Measurements from ENCODE around the gene SLC25A34. TPM values are rescaled to one million over a fixed set of nuclear protein-coding genes. Genes with fewer than 3 reads are reported as not detected.
"Not testable (repeated sequence)": the region's sequence is repeated elsewhere in the genome, so short reads cannot be mapped to it uniquely, and the experiment has no call there.

SLC25A34 gene
- total and polyA plus RNA-seq, 2 of the 13 experiments (the other 11 are each of a cell fraction or from before 2014, with no cell fraction given) = 0.13 to 0.18 TPM

DNA sequence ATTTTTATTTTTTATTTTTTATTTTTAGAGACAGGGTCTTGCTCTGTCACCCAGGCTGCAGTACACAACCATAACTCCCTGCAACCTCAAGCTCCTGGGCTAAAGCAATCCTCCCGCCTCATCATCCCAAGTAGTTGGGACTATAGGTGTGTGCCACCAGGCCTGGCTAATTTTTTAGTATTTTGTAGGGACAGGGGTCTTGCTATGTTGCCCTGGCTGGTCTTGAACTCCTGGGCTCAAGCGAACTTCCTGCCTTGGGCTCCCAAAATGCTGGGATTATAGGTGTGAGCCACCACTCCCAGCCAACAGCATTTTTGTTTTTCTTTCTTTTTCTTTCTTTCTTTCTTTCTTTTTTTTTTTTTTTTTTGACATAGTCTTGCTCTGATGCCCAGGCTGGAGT lies 37.9 kb upstream of the SLC25A34 start:
- peaks cover 4% of the 10 kb centered on the region for H3K79me2 ChIP-seq (ENCODE audit: insufficient read depth, low read length)
- in situ Hi-C loops (cut with HindIII; ENCODE audit: extremely low pct_ligation_motif_present, low pct_unique_long_range_greater_than_20kb) = no loop called here
- H3K4me2 ChIP-seq (ENCODE audit: low read depth, low read length) = no peak overlapping the region
- no peak for DNase-seq (ENCODE audit: low spot score)
- H3K27me3 ChIP-seq (ENCODE audit: control insufficient read depth in 1 of 2, insufficient read depth in 2 of 2, low read length in 2 of 2) = no peaks in the 10 kb centered on the region
- FAIRE-seq = no peak
- H3K36me3 ChIP-seq (replicated peaks in 1 of 2; ENCODE audit: control insufficient read depth in 1 of 2, insufficient read depth in 2 of 2, low read length in 2 of 2) = peaks cover 4 to 6% of the 10 kb centered on the region in 2 experiments; a peak in 4 of 5 replicates
- CTCF ChIA-PET (ENCODE audit: low intra/inter-chr PET ratio, low total read pairs) = no interaction called here
- H3K9ac ChIP-seq (ENCODE audit: insufficient read depth, low read depth, low read length) = no peak overlapping the region
- intact Hi-C loops (cut with micrococcal nuclease; ENCODE audit: unreplicated experiment) = no loop called here
- no peaks in the 10 kb centered on the region for H3K9me3 ChIP-seq (ENCODE audit: low read length)
- H4K20me1 ChIP-seq (ENCODE audit: insufficient read depth, low read length) = no peaks in the 10 kb centered on the region
- ATAC-seq = no peak
- H3K4me1 ChIP-seq (ENCODE audit: insufficient read depth, low read length) = no peaks in the 10 kb centered on the region
- TF ChIP-seq SMYD3 (CRISPR knock-in tag; IDR thresholded peaks at IDR 0.05) (no peak), ZNF121 (CRISPR knock-in tag; IDR thresholded peaks at IDR 0.05) (peak; percentile 17; the same call in 1 of the 2 replicates)
- whole genome bisulfite sequencing (ENCODE audit: low lambda C conversion rate) = 95% methylated on average over 2 of the region's 2 CpGs
- H3K27ac ChIP-seq (ENCODE audit: extremely low read length, insufficient read depth, low read length) = no peak overlapping the region
- BruUV-seq (replicated peaks) = no TSS peak
- POLR2A ChIA-PET = no interaction called here
- no peak overlapping the region for H3K4me3 ChIP-seq (replicated peaks in 1 of 3; ENCODE audit: insufficient read depth in 1 of 3, low read depth in 2 of 3, low read length in 3 of 3)
- no peak overlapping the region for H2AFZ ChIP-seq (ENCODE audit: low read length)

DNA sequence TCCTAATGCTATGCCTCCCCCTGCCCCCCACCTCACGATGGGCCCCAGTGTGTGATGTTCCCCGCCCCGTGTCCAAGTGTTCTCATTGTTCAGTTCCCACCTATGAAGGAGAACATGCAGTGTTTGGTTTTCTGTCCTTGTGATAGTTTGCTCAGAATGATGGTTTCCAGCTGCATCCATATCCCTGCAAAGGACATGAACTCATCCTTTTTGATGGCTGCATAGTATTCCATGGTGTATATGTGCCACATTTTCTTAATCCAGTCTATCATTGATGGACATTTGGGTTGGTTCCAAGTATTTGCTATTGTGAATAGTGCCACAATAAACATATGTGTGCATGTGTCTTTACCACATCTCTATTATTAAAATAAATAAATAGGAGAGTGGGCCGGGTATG lies 36.7 kb upstream of the SLC25A34 start:
- CTCF ChIA-PET (ENCODE audit: low intra/inter-chr PET ratio, low total read pairs) = not testable (repeated sequence)

DNA sequence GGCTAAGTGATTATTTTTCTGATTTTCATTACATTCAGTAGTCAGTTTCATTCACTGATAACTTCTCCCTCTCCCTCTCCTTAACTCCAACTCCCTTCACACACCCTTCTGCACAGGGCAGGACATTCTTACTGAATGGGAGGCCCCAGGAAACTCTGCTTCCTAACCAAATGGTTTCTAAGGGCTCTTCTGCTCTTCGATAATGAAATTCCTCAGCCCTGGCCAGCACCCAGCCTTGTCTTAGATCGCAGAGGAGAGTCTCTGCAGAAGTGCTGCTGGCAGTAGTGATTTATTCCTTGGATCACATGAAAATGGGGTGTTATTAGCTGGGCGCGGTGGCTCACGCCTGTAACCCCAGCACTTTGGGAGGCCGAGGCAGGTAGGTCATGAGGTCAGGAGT lies 35.5 kb upstream of the SLC25A34 start:
- CTCF ChIA-PET (ENCODE audit: low intra/inter-chr PET ratio, low total read pairs) = no interaction called here
- no peaks in the 10 kb centered on the region for H3K79me2 ChIP-seq (ENCODE audit: insufficient read depth, low read length)
- in situ Hi-C loops (cut with HindIII; ENCODE audit: extremely low pct_ligation_motif_present, low pct_unique_long_range_greater_than_20kb) (no loop called here), intact Hi-C loops (cut with micrococcal nuclease; ENCODE audit: unreplicated experiment) (no loop called here)
- ATAC-seq (no peak), DNase-seq (ENCODE audit: low spot score) (no peak), FAIRE-seq (no peak)
- H3K36me3 ChIP-seq (replicated peaks in 1 of 2; ENCODE audit: control insufficient read depth in 1 of 2, insufficient read depth in 2 of 2, low read length in 2 of 2) = peaks cover 5 to 14% of the 10 kb centered on the region in 2 experiments; a peak in 4 of 5 replicates
- WGBS (ENCODE audit: low lambda C conversion rate) = 98% methylated on average over 6 of the region's 6 CpGs
- H3K27me3 ChIP-seq (ENCODE audit: control insufficient read depth in 1 of 2, insufficient read depth in 2 of 2, low read length in 2 of 2) = no peaks in the 10 kb centered on the region
- no peak overlapping the region for H3K4me3 ChIP-seq (replicated peaks in 1 of 3; ENCODE audit: insufficient read depth in 1 of 3, low read depth in 2 of 3, low read length in 3 of 3)
- no peak overlapping the region for H3K27ac ChIP-seq (ENCODE audit: extremely low read length, insufficient read depth, low read length)
- no peaks in the 10 kb centered on the region for H3K9me3 ChIP-seq (ENCODE audit: low read length)
- H2AFZ ChIP-seq (ENCODE audit: low read length) = no peak overlapping the region
- POLR2A ChIA-PET = no interaction called here
- no TSS peak for BruUV-seq (replicated peaks)
- H3K9ac ChIP-seq (ENCODE audit: insufficient read depth, low read depth, low read length) = no peak overlapping the region
- no peaks in the 10 kb centered on the region for H4K20me1 ChIP-seq (ENCODE audit: insufficient read depth, low read length)
- H3K4me1 ChIP-seq (ENCODE audit: insufficient read depth, low read length) = no peaks in the 10 kb centered on the region
- no peak overlapping the region for H3K4me2 ChIP-seq (ENCODE audit: low read depth, low read length)
- TF ChIP-seq, protein P1, sequence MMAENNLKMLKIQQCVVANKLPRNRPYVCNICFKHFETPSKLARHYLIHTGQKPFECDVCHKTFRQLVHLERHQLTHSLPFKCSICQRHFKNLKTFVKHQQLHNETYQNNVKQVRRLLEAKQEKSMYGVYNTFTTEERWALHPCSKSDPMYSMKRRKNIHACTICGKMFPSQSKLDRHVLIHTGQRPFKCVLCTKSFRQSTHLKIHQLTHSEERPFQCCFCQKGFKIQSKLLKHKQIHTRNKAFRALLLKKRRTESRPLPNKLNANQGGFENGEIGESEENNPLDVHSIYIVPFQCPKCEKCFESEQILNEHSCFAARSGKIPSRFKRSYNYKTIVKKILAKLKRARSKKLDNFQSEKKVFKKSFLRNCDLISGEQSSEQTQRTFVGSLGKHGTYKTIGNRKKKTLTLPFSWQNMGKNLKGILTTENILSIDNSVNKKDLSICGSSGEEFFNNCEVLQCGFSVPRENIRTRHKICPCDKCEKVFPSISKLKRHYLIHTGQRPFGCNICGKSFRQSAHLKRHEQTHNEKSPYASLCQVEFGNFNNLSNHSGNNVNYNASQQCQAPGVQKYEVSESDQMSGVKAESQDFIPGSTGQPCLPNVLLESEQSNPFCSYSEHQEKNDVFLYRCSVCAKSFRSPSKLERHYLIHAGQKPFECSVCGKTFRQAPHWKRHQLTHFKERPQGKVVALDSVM (CRISPR knock-in tag; IDR thresholded peaks at IDR 0.05) = no peak
- TF ChIP-seq DR1 (CRISPR knock-in tag; IDR thresholded peaks at IDR 0.05) (no peak), U2AF2 (IDR thresholded peaks at IDR 0.05; ENCODE audit: low read depth, low read length) (no peak)
- TF ChIP-seq, protein P2, sequence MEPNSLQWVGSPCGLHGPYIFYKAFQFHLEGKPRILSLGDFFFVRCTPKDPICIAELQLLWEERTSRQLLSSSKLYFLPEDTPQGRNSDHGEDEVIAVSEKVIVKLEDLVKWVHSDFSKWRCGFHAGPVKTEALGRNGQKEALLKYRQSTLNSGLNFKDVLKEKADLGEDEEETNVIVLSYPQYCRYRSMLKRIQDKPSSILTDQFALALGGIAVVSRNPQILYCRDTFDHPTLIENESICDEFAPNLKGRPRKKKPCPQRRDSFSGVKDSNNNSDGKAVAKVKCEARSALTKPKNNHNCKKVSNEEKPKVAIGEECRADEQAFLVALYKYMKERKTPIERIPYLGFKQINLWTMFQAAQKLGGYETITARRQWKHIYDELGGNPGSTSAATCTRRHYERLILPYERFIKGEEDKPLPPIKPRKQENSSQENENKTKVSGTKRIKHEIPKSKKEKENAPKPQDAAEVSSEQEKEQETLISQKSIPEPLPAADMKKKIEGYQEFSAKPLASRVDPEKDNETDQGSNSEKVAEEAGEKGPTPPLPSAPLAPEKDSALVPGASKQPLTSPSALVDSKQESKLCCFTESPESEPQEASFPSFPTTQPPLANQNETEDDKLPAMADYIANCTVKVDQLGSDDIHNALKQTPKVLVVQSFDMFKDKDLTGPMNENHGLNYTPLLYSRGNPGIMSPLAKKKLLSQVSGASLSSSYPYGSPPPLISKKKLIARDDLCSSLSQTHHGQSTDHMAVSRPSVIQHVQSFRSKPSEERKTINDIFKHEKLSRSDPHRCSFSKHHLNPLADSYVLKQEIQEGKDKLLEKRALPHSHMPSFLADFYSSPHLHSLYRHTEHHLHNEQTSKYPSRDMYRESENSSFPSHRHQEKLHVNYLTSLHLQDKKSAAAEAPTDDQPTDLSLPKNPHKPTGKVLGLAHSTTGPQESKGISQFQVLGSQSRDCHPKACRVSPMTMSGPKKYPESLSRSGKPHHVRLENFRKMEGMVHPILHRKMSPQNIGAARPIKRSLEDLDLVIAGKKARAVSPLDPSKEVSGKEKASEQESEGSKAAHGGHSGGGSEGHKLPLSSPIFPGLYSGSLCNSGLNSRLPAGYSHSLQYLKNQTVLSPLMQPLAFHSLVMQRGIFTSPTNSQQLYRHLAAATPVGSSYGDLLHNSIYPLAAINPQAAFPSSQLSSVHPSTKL (CRISPR knock-in tag; IDR thresholded peaks at IDR 0.05) = no peak

More for the DNA sequence above, 36.7 kb upstream of the SLC25A34 start:
- H3K27ac ChIP-seq (ENCODE audit: extremely low read length, insufficient read depth, low read length); ATAC-seq; H3K9ac ChIP-seq (ENCODE audit: insufficient read depth, low read depth, low read length); FAIRE-seq; DNase-seq (ENCODE audit: low spot score); intact Hi-C loops (cut with micrococcal nuclease; ENCODE audit: unreplicated experiment); H3K4me1 ChIP-seq (ENCODE audit: insufficient read depth, low read length); H3K9me3 ChIP-seq (ENCODE audit: low read length); H2AFZ ChIP-seq (ENCODE audit: low read length); BruUV-seq (replicated peaks); H3K36me3 ChIP-seq (replicated peaks in 1 of 2; ENCODE audit: control insufficient read depth in 1 of 2, insufficient read depth in 2 of 2, low read length in 2 of 2); H3K4me3 ChIP-seq (replicated peaks in 1 of 3; ENCODE audit: insufficient read depth in 1 of 3, low read depth in 2 of 3, low read length in 3 of 3); H3K79me2 ChIP-seq (ENCODE audit: insufficient read depth, low read length); H3K4me2 ChIP-seq (ENCODE audit: low read depth, low read length); in situ Hi-C loops (cut with HindIII; ENCODE audit: extremely low pct_ligation_motif_present, low pct_unique_long_range_greater_than_20kb); H4K20me1 ChIP-seq (ENCODE audit: insufficient read depth, low read length); H3K27me3 ChIP-seq (ENCODE audit: control insufficient read depth in 1 of 2, insufficient read depth in 2 of 2, low read length in 2 of 2): not testable (repeated sequence)
- WGBS (ENCODE audit: low lambda C conversion rate) = 100% methylated on average over 4 of the region's 4 CpGs
- POLR2A ChIA-PET = interaction anchor here (0.6 kb wide), 1 partner anchor 90 kb away, joined by 3 read pairs; no protein-coding TSS in a partner anchor
